ENCODE measurements around the gene C1orf21.

Gene C1orf21

DNA sequence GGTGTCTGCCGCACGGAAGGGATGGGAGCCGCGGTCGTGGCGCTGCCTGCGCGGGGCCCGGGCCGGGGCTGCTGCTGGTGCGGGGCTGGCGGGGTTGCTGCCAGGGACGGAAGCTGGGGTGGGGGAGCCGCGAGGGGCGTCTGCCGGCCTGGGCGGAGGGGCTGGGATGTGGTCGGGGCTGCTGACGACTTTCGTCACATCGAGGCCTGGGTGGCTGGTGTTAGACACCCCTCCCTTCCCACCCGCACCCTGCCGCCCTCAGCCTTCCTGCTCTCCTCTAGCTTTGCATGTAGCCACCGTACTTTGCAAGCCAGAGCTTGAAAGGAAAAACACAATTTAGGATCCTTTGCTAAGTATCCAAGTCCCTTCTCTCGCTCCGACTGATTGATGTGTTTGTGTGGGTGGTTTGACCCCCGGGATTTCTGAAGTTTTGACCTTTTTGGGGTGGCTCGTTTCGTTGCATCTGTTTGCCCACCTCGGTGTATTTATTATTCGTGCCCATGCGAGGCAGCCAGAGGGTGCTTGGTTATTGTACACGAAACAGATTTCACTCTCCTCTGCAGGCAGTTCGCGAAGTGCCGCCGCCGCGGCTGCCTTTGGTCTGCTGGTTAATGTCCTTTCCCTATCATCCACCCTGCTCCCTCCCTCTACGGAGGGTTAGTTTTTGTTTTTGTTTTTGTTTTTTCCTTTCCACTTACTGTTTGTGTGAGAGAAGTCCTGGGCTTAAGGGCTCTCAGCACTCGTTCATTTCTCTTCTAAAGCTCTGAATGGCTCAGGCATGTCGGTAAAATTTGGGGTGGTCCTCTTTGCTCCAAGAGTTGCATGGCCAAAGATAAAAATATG is 868 bp downstream of the C1orf21 start:
- DNase-seq, result peak; percentile 49 to 67

DNA sequence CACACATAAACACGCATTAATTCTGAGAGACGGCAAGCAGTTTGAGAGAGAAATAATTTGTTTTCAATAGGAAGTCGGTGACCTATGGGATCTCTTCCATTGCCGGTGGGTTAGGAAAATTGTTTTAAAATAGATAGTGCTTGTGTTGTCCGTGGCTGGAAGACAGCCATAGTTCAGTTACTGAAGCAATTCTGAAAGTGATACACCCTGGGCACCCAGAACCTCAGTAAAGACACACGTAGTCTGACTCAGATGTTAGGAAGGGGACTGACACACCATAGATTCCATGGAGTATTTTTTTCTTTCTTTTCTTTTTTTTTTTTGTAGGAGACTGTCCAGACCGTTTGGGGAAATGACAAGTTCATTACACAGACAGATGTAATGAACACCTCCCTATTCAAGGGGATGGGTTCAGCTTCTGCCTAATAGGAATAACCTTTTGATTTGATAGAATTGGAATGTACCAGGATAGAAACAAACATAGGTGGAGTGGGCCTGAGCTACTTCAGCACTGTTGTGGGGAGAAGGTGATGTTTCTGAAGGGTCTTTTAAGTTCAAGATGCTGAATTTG is 1.6 kb downstream of the C1orf21 start:
- no peak for DNase-seq

DNA sequence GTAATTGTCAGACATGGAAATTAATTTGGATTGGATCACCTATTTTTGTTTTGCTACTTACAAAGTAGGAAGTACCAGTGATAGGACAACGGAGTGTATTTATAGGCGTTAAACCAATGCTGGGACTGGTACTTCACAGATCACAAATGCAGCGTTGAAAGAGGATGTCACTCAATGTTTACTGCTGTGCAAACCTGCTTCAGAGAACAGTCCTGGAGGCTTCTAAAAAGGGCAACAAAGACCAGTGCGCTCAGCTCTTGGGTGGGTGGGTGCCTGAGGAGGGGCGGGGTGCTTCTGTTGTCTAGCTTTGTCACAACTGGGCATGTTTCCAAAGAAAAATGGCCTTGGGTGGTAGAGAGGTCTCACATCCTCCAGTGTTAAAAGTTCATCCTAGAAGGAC is 2.1 kb downstream of the C1orf21 start:
- peak; percentile 32 to 65 for DNase-seq

DNA sequence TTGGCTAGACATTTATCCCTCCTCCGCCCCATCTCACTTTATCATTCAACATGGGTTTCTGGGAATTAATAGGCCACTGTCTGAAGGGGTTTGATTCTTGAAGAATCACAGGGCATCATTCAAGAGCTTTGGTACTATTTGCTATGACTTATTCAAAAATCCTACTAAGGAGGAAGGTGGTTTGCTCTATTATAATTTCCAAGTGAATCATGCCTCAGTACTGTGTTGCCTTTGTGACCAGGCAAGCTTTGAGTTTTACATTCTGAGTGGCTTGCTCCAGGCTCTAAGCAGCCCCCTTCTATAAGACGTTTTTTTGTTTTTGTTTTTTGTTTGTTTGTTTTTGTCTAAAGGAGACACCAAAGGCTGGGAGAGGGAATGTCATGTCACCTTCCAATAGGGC is 2.6 kb downstream of the C1orf21 start:
- no peak for DNase-seq

DNA sequence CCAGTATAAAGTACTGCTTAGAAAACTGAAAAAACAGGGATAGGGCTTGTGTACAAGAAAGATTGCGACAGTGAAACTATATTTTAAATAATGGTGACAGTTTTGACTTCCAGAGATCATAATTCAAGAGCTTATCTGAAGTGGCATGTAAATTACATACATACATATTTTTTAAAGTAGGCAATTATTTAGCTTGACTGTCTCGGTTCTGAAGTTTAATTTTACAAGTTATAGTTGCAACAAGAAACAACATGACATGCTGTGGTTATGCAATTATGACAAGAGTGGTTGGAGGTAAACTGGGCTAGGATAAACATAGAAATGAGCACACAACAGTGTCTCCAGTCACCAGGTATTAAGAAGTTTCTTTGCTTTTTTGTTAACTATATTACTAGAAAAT is 4.1 kb downstream of the C1orf21 start:
- DNase-seq, result no peak

DNA sequence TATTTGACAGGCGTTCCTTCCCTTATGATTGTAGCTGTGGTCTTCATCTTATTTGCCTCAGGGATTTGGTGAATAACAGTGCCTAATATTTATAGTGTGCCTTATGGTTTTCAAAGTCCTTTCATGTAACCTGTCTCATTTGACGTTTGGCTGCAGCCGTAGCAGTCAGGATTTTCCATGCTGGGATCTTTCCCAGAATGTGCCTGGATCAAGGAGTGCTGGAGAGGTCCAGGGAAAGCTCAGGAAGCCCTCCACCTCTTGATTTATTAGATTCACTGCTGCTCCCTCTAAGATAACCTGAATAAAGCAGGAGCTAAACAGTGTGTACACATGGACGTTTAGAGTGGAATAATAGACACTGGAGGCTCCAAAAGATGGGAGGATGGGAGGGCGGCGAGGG is 5.2 kb downstream of the C1orf21 start:
- DNase-seq, result no peak

DNA sequence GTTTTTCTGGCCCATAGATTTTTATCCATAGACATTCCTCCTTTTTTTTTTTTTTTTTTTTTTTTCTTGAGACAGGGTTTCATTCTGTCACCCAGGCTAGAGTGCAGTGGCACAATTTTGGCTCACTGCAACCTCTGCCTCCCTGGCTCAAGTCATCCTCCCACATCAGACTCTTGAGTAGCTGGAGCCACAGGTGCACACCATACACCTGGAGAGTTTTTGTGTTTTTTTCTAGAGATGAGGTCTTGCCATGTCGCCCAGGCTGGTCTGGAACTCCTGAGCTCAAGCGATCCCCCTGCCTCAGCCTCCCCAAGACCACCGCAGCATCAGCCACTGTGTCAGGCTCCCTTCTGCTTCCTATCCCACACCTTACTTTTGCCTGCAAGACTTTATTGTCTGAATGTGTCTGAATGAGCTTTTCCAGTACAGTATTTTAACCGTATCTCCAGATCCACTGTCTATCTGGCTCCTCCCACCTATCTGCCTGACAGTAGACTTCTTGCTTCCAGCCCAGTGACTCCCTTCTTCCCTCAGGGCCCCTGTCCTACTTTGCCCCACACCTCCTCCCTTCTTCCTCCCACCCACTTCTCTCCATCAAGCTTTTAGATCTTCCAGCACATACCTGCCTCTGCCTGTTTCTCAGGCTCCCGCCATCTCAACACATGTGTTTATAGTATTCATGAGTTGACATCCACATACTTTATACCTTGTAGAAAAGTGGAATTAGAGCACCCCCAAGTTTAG is 6.1 kb downstream of the C1orf21 start:
- no peak for DNase-seq

DNA sequence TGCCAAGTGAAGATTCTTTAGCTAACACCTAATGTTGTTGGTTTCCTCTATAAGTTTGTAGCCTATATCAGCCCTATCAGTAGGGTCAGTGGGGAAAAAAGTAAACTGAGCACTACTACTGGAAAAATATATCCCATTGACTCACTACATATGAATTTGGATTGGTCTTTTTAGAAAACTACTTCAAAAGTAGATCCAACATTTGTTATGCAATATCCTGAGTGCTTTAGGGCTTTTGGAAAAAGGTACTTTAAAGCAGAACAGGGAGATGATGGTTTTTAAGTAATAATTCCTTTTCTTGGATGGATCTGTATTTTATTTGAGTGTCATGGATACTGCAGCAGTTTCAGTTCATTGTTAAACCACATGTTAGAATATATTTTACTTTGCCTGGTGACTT is 7.1 kb downstream of the C1orf21 start:
- no peak for DNase-seq

DNA sequence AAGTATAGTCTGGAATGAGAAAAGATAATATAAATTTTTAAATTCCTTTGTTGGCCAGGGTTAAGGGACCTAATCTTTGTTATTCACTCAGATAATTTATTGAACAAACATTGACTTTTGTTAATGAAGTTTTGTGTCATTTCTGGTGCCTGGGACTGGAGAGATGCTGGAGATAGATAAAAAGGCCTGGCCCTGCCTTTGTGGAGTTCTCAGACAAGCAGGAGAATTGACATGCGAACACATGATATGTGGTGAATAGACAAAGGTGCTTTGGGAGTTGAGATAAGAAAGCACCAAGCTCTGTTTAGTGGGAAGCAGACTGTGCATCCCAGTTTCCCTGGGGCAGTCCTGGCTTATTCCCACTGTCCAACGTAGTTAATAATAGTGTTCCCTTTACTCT is 8.5 kb downstream of the C1orf21 start:
- no peak for DNase-seq

DNA sequence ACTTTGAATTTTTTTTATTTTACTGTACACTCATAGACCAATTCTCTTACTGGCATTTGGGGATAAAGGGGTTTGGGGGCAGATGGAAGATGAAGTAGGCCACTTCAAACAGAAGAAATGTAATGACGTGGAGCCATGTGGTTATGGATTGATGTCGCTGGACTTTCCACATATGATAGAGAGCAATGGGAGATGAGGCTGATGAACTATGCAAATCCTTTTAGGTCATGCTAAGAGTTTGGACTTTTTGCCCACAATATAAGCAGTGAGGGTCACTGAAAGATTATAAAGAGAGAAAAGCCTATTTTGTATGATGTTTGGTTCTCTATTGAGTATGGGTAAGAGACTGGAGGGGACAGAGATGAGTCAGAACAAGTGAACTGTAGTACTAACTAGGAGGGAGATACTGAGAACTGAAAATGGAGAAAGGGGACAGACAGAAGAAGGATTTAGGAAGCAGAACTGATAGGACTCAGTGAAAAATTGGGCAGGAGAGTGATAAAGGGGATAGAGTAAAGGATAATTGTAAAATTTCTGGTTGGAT is 9.2 kb downstream of the C1orf21 start:
- DNase-seq, result no peak

DNA sequence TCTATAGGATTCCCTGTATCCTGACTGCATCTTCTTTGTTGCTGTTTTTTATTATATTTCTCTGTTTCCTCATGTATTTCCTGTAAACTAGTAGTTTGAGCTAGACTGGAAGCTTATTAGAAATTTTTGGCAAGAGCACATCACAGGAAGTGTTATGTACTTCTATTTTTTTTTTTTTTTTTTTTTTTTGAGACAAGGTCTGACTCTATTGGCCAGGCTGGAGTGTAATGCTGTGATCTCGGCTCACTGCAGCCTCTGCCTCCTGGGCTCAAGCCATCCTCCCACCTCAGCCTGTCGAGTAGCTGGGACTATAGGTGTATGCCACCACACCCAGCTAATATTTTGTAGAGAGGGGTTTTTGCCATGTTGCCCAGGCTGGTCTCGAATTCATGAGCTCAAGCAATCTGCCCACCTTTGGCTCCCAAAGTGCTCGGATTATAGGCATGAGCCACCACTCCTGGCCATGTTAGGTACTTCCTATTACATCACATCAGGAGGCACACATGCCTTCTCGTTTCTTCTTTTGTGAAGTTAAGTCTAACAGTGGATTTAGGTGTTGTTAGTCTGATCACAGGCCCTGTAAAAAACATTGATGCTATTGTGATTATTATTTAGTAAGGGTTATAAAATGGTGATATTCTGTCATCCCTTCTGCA is 12.5 kb downstream of the C1orf21 start:
- DNase-seq, result peak in 1 of 2 experiments; percentile 41

DNA sequence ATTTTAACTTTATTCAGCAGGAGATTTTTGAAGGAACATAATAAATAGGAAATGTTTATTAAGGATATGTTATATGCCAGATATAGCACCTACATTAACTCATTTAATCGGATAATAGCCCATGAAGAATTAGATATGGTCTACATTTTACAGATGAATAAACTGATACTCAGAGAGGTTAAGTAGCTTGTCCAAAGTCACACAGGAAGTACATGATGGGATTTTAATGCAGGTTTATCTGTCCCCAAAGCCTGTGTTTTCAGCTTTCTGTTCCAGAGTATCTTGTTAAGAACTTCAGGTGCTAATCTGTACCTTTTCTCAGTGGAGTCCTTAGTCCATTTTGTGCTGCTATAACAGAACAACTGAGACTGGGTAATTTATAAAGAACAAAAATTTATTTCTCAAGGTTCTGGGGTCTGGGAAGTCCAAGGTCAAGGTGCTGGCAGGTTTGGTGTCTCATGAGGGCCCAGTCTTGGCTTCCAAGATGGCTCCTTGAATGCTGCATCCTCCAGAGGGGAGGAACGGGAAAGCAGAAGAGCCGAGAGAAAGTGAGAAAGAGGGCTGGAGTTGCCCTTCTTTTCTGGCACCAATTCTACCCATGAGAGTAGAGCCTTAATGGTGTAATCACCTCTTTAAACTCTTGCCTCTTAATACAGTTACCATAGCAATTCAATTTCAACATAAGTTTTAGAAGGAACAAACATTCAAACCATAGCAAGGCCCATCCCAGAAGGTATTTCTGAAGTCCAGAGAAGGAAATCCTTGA is 17.3 kb downstream of the C1orf21 start:
- no peak for DNase-seq

DNA sequence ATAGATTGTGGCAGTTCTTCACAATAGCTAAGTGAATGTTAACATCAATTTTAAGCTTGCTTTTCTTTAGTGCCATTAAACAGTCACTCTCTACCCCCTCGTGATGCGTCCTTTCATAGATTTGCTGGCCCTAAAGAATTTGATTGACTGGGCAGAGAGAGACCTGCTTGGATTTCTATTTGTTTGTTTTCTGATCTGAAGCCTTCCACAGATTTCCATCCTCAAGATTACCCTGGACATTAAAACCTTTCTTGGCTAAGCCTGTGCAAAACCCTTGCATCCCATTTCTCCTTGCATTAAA is 17.8 kb downstream of the C1orf21 start:
- no peak for DNase-seq

DNA sequence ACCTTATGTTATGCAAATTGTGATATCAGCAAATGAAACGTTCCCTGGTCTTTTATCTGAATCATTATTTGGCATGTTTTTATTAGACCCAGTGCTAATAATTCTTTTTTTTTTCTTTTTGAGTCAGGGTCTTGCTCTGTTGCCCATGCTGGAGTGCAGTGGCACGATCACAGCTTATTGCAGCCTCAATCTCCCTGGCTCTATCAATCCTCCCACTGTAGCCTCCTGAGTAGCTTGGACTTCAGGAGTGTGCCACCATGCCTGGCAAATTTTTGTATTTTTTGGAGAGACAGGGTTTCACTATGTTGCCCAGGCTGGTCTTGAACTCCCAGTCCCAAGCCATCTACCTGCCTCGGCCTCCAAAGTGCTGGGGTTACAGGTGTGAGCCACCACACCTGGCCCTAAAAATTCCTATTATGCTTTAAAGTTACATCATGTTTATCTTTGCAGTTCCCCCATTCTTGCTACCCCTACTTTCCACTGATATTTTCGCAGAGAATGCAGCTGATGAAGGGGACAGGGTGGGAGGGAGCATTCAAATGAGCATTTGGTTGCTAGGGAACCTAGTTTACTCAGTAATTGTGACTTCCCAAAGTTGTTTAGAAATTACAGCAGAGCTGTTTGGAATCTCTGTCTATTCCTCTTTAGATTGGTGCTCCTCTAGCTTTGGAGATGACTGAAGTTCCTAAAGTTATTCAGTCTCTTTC is 18.4 kb downstream of the C1orf21 start:
- DNase-seq, result peak in 1 of 2 experiments; percentile 25

DNA sequence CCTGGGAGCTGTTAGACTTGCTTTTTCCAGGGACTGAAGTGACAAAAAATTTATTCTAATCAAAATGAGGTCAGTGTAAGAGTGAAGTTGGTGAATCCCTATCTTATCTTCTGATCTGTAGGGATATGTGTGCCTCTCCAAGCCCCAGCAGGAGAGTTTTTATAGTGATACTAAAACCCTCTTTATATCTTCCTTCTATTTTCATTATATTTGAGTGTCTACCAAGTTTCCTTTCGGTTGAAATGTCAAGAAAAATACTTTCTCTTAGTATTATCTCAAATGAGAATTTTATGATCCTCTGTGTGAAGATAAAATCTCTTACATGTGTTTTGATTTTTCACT is 18.9 kb downstream of the C1orf21 start:
- no peak for DNase-seq

DNA sequence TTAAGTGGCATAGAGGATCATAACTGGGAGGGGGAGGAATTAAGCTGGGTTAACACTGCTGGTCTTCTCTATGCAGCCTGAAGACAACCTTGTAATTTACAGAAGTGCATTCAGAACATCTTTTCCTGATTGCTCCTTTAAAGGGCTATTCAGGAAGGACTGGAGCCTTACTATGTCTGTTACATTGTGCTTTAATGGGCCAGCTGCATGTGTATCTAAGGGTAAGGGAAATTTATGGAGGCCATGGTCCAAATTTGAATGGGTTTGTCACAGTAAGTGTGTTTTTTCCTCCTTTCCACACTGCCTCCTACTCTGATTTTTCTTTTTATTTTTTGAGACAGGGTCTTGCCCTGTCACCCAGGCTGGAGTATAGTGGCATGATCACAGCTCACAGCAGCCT is 19.6 kb downstream of the C1orf21 start:
- DNase-seq, result no peak

DNA sequence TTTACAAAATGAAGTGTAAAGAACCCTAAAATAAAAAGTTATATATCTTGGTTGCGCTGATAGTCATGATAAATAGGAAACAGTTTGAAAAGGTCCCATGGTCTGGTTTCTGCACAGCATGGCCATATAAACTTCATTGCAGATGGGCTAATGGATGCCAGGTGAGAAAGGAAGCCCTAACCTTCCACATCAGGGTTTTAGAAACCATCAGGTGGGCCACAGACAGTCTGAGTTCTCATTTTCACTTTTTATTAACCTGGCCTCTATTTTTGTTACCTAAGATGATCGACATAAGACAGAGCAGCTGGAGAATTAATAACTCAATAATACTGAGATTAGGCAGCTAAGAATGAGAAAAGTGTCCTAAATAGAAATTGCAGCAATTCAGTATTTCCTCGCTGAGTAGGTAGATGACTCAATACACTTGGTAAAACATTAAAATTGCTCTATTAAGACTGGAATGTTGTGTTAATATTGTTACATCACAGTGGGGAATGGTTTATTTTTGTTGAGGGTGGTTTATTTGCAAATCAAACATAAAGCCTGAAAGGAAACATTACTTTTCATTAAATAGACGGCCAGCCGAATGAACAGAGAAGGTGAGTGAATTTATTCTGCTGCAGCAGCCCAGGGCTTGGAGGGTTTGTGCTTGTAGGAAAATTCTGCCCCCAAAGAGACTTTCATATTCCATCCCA is 21.1 kb downstream of the C1orf21 start:
- DNase-seq, result peak; percentile 39 to 83

DNA sequence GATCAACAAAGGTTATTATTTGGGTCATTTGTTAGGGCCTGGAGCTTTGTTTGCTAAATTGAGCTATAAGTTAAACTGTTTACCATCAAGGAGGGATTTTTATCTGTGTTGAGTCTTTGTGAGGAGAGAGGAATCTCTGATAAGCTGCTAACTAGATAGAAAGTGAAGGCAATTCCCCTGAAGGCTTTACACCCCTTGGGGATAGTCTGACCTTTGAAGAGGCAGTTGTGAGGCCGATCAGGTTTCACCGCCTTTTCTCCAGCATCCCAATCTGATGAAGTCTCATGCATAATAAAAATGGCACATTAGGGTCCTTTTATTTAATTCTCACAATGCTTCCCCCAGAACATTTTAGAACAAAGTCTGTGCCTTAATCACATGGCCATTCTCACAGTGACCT is 21.8 kb downstream of the C1orf21 start:
- DNase-seq, result peak; percentile 7 to 43

DNA sequence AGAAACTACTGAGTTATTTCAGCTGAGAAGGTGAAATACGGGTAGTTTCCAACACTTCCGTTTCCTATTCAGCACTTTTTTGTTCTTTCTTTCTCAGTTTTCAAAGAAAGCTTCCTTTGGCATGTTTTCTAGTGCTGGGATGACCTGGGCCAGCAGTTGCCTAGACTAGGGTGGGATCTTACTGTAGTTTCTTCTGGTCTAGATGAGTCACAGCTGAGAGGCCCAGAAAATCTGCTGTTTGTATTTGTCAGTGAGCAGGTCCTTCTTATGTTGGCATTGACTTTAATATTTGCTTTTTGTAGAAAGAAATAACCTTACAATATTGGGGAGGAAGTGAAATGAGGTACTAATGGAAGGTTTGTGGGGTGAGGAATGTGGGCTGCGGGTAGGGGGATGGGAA is 22.2 kb downstream of the C1orf21 start:
- no peak for DNase-seq

DNA sequence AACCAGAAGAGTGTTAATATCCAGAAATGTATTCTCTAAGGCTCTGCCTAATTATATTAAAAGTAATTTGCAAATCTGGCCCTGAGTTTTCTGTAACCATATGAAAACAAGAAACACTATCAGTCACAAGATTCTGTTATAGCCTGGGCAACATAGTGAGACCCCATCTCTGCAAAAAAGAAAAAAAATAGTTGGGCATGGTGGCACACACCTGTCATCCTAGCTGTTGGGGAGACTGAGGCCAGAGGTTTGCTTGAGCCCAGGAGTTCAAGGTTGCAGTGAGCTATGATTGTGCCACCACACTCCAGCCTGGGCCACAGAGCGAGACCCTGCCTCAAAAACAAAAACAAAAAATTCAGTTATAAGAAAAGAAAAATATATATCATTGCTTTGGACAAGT is 25.6 kb downstream of the C1orf21 start:
- no peak for DNase-seq

DNA sequence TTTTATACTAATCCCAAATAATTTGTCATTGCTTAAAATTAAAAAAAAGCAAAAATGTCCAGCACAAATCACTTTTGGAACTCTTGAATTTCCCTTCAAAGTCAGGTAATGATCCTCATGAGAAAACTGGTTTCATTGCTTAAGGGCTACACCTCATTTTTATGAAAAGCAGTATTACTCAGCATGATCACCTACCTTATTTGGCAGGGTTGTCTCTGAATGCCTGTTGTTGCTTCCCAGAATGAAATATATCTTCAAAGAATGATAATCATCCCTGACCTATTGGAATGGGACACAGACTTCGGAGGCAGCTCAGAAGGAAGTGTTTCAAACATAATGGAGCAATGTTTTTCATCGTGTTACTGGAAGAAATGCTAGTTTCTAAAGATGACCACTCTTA is 29.7 kb downstream of the C1orf21 start:
- DNase-seq, result no peak
